Measurements from ENCODE around the gene IRF2.
"Not testable (repeated sequence)": the region's sequence is repeated elsewhere in the genome, so short reads cannot be mapped to it uniquely, and the experiment has no call there.

IRF2 gene

DNA sequence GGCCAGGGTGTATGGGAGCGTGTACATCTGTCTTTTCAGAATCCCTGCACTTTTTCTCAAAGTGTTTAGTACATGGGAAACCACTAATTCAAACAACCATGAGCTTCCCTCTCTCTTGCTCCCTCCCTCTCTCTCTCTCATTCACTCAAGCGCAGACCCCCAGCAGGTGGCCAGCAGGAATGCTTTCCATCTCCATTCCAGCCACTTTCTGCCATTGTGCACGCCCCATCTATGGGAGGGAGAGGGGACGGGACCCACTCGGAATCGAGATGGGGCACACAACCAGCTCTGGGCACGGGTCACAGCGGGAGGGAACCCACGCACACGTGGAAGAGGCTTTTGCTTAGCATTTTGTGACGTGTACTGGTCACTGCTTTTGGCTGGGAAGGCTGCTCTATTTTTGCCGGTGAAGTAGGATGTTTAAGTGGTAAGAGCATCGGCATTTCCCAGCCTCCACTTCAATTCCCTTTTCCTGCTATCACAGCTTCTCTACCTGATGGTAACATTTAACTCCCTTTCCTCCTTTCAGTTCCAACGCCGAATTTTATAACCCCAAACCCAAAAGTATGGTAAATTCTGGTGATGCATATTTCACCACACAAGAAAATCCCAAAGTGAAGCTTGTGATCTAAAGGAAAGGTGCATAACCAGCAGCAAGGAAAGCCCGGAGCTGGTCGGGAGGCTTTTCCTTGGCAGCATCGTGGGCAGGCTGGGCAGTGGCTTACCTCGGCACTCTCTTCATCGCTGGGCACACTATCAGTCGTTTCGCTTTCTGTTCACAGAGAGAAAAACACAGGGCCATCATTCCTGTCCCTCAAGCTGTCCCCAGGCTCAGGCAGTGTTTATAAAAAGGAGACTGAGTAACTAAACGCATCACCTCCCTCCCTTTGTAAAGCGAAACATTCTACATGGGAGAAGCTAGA lies 84.1 kb downstream of the IRF2 start:
- no peak for DNase-seq (ENCODE audit: low read depth in 2 of 2)

DNA sequence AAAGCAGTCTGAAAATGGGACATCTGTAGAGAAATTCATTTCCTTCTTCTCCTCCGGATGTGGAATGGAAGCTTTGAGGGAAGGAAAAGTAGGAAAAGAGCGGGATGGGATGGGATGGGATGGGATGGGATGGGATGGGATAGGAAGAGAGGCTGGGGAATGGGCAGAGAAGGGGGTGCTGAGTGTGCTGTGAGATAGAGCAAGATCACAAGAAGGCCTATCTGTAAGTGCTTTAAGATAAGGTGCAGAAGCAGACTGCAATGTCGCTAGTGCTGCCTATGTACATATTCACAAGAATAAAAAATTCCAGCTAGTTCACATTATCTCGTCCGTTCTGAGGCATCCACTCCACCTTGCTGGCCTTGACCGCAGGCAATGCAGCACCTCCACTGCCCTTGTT lies 86.2 kb downstream of the IRF2 start:
- DNase-seq (ENCODE audit: low read depth in 2 of 2): no peak

DNA sequence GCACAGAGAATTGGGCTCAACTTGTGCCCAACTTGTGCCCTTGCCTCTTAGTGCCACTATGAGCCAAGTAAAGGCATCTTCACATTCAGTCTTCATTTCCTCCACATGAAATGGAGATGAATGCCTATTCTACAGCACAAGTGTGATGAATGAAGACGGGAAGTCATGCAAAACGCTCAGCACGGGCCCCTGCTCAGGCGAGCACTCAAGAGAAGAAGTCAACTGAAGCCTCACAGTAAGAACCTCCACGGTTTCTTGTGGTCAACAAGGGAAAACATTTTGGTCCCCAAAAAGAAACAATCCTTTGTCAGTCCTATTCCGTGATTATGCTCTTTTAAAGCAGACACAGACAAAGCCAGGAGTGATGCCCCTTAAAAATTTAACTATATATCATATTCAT lies 87.0 kb downstream of the IRF2 start:
- DNase-seq (ENCODE audit: low read depth in 2 of 2): no peak

DNA sequence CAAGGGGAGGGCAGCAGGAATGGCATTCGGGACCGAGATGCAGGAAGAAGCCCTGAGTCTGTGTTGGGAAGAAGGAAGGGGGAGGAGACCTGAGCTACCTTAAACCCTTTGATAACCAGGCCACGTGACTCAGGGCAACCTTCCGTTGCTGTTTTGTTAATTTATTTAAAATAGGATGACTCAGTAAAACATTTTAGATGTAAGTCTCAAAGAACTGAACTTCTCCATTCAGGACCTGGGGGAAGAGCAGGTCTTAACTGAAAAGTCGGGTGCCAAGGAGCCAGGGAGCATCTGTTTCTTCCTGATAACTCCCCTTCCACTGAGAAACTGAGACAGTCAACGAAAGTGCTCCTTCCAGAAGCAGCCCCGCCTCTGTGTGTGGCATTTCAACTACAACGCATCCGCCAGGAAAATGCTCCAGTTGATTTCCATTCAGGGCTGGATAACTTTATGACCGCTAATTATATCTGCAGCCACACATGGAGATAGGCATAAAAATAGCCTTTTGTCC lies 88.0 kb downstream of the IRF2 start:
- no peak for DNase-seq (ENCODE audit: low read depth in 2 of 2)

DNA sequence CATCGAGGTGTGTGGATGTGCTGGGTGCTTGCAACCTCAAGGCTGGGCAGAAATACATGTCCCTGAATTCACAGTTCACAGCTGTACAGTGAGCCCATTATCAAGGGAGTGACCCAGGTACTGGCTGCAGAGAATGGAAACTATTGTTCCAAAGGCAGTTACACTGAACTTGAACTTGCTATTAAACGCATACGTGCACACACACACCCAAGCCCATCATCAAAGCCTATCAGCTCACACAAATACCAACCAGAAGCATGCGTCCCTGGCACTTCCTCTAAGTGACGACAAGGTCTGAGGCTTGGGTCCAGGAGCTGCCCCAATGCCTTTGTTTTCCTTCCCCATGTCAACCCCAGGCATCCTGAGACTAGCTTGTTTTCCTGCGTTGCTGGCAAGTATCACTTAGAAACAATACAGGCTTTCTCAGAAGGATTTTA lies 88.6 kb downstream of the IRF2 start:
- no peak for DNase-seq (ENCODE audit: low read depth in 2 of 2)

DNA sequence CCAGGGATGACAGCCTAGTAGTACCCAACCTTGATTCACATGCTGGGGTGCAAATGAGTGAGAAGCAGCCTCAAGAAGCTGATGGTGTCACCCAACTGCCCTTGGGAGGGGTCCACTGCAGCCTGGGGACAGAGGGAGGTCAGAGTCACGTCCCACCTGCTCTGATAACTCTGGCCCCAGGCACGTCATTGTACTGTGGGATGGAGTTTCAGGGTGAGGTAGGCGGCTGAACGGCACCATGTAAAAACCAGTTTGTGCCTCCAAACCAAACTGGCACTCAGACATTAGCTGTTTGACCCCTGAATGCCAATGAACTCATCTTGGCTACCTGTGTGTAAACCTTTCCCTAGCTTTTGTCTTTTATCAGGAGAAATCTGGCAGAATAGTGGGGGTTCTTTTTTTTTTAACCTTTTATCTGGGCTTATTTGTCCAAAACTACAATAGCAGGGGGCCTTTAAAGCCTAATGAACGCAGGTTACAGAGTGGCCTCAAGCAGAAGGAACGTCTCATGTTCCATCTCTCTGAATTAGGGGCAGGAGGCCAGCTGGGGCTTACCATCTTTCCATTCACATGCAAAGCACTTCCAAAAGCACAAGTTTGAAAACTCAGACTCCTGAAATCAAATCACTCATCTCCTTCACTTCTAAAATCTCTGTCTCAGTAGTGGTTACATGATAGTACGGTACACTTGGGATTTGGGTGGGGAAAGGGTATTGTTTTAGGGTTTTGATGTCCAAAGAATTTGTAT lies 89.4 kb downstream of the IRF2 start:
- no peak for DNase-seq (ENCODE audit: low read depth in 2 of 2)

DNA sequence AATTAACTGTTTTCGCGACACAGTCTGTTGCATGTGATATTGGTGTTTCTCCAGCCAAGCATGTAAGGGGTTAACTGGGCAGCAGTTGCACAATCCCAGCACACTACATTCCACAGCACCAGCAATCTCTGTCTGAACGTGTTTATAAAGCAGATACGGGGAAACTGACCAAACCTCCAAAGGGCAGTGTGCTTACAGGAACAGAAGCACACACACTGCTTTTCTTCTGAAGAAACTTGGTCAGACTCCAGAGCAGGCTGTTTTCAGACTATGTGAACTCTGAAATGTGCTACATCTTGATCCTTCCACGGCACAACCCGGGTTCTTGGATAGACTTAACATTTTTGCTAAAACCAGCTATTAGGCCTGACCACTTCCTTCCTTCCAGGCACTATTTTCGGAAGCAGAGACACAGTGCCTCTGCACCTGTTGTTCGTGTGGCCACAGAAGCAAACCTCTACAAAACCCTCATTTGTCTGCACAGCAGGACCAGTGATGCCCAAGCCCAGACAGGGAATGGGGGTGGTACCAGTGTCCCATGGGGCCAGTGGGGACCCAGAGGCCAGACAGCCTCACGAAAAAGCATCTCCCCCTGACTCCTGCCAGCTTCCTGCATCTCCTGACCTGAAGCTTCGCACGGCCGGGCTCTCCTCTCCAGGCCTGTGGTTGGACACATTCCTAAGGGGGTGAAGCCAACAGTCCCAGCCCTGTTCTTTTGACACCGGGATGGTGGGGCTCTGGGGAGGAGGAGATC lies 90.1 kb downstream of the IRF2 start:
- DNase-seq (ENCODE audit: low read depth in 2 of 2): no peak

DNA sequence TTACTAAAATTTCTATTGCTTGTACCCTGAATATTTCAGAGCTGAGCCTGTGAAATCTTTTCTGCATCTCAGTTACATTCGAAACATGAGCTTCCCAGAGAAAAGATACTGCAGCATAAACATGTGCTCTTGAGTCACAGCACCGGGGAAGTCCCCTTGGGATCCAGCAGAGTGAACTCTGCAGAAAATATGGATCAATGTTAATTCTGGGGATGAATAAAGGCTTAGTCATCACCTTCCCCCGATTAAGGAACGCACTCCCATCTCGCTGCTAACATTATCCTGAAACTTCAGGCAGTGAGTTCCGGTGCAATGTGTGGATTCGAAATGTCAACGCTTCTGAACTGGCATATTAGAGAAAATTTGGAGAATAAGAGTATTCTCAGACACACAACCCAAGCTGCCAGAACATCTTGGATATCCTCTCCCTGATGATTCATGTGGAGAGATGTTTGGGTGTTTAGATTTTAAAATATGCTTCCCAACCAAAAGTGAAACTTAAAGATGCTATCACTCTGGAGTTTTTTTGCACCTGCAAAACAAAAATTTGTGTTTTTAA lies 90.8 kb downstream of the IRF2 start:
- no peak for DNase-seq (ENCODE audit: low read depth in 2 of 2)

DNA sequence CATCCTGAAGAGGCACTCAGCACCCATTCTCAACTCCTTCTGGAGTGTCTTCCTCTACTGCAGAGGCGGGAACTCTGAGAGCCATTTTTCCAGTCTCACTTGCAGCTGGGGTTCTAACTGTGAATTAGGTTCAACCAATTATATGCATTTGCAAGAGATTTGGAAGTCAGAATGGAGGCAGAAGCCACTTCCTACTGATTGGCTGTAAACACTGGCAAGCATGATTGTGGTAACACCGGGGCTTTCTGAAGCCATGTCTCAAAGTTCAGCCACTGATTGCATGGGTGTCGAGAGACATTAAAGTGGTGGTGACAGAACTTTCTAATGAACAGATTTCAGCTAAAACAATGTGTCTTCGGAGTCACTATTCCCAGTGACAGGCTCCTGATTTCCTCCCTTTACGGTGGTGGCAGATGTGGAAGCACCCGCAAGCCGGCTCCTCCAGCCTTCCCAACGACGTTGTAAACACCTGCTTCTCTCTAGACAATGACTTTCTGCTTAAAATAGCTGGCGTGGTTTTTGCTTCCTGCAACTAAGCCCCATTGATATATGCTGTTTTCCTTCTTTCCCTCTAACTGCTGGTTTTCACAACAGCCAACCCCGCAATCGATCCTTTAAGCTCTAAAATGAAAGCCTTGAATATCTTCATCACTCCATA lies 92.0 kb downstream of the IRF2 start:
- DNase-seq (ENCODE audit: low read depth in 2 of 2): no peak

DNA sequence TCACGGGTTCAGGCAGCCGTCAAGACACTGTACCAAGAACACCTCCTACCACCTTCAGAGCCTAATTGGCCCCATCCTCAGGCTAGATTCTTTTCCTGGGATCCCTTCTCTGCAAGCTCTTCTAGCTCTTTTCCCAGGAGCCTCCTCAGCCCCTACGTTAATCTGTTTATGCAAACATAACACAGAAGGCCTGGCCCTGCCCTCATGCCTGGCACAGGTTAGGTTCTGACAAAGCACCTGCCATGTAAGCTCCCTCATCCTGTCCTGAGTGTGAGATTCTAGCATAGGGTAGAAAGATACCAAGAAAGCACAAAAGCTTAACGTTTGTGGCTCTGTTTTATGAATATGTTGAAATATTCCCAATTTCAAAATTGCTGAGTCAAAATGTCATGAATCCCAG lies 93.6 kb downstream of the IRF2 start:
- no peak for DNase-seq (ENCODE audit: low read depth in 2 of 2)

DNA sequence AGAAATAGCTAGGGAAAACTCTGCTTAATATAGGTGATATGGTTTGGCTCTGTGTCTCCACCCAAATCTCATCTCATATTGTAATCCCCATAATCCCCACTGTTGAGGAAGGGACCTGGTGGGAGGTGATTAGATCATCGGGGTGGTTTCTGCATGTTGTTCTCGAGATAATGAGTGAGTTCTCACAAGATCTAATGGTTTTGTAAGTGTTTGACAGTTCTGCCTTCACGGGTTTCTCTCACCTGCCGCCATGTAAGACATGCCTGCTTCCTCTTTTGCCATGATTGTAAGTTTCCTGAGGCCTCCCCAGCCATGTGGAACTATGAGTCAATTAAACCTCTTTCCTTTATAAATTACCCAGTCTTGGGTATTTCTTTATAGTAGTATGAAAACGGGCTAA lies 94.1 kb downstream of the IRF2 start:
- DNase-seq (ENCODE audit: low read depth in 2 of 2): not testable (repeated sequence)

DNA sequence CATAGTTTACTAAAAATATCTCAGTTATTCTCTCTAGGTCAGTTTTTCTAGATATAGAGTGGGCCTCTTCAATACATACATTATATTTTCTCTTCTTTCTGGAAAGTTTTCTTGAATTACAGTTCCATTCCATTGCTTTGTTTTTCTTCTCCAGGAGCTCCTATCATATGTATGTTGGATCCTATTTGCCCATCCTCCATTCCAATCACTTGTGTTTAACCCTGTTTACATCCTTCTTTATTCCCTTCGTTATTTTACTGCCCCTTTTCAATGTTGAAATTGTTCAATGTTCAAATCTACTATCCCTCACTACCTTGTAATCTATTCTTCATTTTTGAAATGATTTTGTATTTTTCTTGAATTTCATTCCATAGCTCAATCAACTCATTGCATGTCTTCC lies 97.4 kb downstream of the IRF2 start:
- no peak for DNase-seq (ENCODE audit: low read depth in 2 of 2)

DNA sequence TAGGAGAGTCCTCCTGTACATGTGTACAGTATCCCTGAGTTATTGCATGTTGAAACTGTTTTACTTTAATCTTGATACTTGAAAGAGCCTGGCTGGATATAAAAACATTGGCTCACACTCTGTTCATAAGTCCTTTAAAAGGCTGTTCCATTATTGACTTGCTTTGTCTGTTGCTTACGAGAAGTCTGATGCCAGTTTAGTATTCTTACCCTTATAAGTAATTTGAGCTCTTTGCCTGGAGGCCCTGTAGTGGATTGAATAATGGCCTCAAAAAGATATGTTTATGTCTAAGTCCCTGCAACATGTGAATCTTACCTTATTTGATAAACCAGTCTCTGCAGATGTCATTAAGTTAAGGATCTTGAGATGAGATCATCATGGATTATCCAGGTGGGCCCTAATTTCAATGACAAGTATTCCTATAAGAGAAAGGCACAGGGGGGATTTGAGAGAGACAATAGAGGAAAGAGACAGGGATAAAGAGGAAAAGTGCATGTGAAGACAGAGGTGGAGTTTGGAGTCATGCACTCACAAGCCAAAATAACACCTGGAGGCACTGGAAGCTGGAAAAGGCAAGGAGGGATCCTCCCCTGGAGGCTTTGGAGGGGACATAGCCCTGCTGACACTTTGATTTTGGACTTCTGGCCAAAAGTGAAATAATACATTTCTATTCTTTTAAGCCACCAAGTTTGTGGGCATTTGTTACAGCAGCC lies 98.1 kb downstream of the IRF2 start:
- DNase-seq (ENCODE audit: low read depth in 2 of 2): no peak

DNA sequence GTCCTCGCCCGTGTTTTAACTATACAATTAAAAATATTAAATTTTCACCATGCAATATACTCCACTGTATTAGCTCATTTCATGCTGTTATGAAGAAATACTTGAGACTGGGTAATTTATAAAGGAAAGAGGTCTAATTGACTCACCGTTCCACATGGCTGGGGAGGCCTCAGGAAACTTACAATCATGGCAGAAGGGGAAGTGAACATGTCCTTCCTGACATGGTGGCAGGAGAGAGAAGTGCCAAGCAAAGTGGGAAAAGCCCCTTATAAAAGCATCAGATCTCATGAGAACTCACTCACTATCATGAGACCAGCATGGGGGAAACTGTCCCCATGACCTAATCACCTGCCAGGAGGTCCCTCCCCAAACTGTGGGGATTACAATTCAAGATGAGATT lies 98.7 kb downstream of the IRF2 start:
- DNase-seq (ENCODE audit: low read depth in 2 of 2): not testable (repeated sequence)

DNA sequence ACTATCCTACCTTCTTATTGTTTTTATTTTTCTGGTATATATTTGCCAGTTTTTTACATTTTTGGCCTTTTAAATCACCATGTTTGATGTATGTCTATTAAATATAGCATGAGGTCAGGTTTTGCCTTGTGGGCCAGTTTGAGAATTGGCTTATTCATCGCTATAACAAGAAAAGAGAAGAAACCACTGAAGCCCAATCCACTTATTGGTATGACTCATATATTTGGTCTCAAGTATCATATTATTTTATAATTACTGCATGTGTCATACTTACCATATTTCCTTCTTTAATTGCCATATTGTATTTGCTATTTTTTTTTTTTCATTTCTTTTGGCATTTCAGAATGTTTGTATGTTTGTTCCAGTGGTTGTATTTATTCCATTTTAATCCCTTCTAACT lies 99.3 kb downstream of the IRF2 start:
- no peak for DNase-seq (ENCODE audit: low read depth in 2 of 2)

DNA sequence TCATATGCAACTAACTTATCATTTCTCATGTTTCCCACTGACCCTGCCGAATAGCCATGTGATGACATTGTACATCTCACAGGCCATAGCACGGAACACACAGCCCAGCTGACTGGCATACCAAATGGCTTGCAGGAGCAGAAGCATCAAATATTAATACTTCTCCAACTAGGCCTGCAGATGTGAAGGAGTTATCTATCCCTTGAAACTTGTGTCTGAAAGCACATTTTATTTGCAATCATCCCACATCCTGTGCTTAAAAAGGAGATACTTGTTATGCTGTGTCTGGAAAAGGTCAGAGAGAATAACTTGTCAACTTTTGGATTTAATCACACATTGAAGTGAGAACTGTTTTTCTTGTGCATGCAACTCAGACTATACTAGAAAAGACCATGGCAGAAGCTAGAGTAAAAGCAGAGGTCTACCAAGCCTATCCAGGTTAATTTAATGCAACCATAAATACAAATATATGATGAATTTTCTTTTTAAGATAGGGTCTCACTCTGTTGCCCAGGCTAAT lies 100.4 kb downstream of the IRF2 start:
- DNase-seq (ENCODE audit: low read depth in 2 of 2): no peak

DNA sequence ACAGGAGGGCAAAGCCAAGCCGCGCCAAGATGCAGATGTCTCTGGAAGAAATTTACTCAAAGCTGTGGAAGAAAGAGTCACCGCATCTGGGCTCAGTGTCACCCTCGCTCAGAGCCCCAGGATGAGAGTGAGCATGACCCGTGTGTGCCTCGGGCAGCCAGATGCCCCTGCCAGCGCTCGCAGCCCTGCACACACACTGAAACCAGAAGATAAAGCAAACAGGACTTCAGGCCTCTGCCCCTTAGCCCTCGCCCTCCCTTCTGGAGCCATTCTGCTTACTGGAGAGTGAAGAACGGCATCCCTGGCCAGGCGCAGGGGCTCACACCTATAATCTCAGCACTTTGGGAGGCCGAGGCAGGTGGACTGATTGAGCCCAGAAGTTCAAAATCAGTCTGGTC lies 103.0 kb downstream of the IRF2 start:
- DNase-seq (ENCODE audit: low read depth in 2 of 2): no peak

DNA sequence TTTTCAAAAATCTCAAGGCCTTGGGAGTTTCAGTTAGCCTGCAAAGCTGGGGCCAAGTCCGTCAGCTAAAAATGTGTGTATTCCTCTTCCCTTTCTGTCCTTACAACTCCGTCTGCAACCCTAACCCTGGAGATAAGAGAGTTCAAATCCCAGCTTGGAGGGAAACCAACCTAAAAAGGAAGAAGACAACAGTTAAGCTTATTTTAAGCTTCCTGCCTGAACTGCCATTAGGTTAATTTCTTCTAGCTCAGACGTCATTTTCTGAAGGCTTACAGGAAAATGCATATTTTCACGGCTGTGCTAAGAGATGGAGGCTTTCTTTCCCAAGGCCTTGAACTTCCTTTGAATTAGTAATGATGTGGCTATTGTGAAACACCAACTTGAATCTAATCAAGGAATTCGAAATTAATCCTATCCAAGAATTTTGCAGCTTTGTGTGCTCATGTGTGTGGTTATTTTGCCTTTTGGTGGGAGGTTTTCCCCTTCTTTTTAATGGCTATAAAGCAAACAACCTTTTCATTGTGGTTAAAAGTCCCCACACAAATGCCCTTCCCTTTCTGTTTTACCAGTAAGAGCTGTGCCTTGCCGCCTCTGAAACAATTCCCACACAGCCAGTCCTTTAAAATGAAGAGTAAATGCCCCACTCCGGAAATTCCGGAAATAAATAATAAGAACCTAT lies 103.5 kb downstream of the IRF2 start:
- no peak for DNase-seq (ENCODE audit: low read depth in 2 of 2)

DNA sequence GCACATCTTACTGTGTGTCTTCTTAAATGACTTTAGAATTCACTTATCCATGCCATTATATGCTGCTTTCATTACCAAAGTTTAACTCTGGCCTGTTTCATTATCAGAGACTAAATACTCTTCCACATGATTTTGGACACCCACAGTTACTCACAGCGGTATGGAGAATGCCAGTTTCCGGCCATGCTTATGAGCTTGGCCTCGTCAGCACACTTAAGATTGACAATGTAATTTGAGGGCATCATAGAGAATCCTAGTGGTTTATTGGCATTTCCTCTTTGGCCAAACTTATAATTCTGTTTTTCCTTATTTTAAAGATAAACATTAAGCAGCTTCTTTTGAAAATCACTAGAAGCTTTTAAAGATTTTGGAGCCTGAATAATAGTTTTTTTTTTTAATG lies 104.5 kb downstream of the IRF2 start:
- no peak for DNase-seq (ENCODE audit: low read depth in 2 of 2)

DNA sequence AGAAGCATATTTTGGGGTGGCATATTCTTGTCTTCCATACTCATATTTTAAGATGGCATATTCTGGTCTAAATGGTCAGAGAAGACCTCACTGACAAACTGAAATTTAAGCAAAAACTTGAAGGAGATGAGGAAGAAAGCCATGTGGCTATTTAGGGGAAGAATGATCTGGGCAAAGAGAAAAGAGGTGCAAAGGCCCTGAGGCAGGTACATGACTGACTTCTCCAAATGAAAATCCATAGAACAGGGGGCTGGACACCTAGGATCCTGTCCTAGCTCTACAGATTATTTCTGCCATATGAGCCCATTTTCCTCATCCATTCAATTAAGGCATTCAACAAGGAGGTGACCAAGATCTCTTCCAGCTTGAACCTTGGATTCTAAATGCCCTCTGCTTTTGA lies 105.6 kb downstream of the IRF2 start:
- no peak for DNase-seq (ENCODE audit: low read depth in 2 of 2)
